A673 (cell line): ENCODE data around the gene TPD52L2. TPM values are rescaled to one million over a fixed set of nuclear protein-coding genes. Genes with fewer than 3 reads are reported as not detected.

Source experiments
- BruUV-seq: library from RNA; stranded (reverse); fragments of 400-500 nt; replicated peaks from 2 replicates; lab custom pipeline; 2021; lab: Mats Ljungman, UMichigan
- CTCF ChIA-PET: fragments of 300-600 bp; sonication (Branson Sonifier 250); formaldehyde crosslinking; loops from one replicate; lab custom pipeline; 2022; ENCODE audit warnings: antibody characterized with exemption; lab: Charles Lee
- POLR2A ChIA-PET: fragments of 300-600 bp; sonication (Branson Sonifier 250); formaldehyde crosslinking; loops from one replicate; lab custom pipeline; 2022; ENCODE audit warnings: antibody characterized with exemption; ENCODE audit not compliant: low non-redundant PET; lab: Charles Lee
- DNase-seq: peaks from one replicate; pipeline ENCODE4 v3.0.0-alpha.2; 2015; ENCODE audit warnings: low spot score
- H3K27ac ChIP-seq: fragments of 200-600 bp; sonication (generic); 2 replicates; pipeline ENCODE4 v1.5.1; 2016; ENCODE audit warnings: mixed run types, low read depth, mild to moderate bottlenecking, mixed read lengths, antibody characterized with exemption, low read length; ENCODE audit not compliant: poor library complexity, severe bottlenecking
- H3K27me3 ChIP-seq: fragments of 200-600 bp; sonication (generic); replicated peaks from 2 replicates; pipeline ENCODE4 v1.6.1; 2017; ENCODE audit warnings: mixed run types, low read depth, mild to moderate bottlenecking, mixed read lengths, antibody characterized with exemption, low read length; ENCODE audit not compliant: insufficient read depth, poor library complexity
- H3K36me3 ChIP-seq: fragments of 200-600 bp; sonication (generic); 2 replicates; pipeline ENCODE4 v1.6.1; 2016; ENCODE audit warnings: mixed run types, mild to moderate bottlenecking, mixed read lengths, antibody characterized with exemption, low read length; ENCODE audit not compliant: insufficient read depth, poor library complexity, severe bottlenecking
- H3K4me1 ChIP-seq: fragments of 200-600 bp; sonication (generic); 2 replicates; pipeline ENCODE4 v1.6.1; 2017; ENCODE audit warnings: mixed run types, mild to moderate bottlenecking, mixed read lengths, antibody characterized with exemption, low read length; ENCODE audit not compliant: insufficient read depth, poor library complexity, severe bottlenecking
- H3K4me3 ChIP-seq: fragments of 200-600 bp; sonication (generic); 2 replicates; pipeline ENCODE4 v1.5.1; 2016; ENCODE audit warnings: low read depth, mixed run types, mild to moderate bottlenecking, mixed read lengths, low read length; ENCODE audit not compliant: poor library complexity, severe bottlenecking
- H3K9me3 ChIP-seq: fragments of 200-600 bp; sonication (generic); 2 replicates; pipeline ENCODE4 v1.6.1; 2016; ENCODE audit warnings: mixed run types, low read depth, mild to moderate bottlenecking, mixed read lengths, antibody characterized with exemption, low read length; ENCODE audit not compliant: poor library complexity, severe bottlenecking
- EZH2 ChIP-seq: fragments of 200-600 bp; sonication (generic); IDR thresholded peaks from 2 replicates; pipeline ENCODE4 v1.6.1; 2017; ENCODE audit warnings: borderline replicate concordance, low read depth, mild to moderate bottlenecking, mixed read lengths, antibody characterized with exemption, low read length; ENCODE audit not compliant: poor library complexity, severe bottlenecking
- intact Hi-C: fragments of 100-400 bp; cut with micrococcal nuclease; formaldehyde crosslinking; loops from one replicate; pipeline ENCODE4 v1.10.0; 2022; ENCODE audit not compliant: unreplicated experiment
- total RNA-seq: library from RNA; stranded (reverse); gene quantifications from 2 replicates; pipeline ENCODE4 v1.2.3, GENCODE V29; 2021
- TF ChIP-seq, protein P1 (sequence below): fragments of 300-800, 200-600 bp; sonication (generic); conservative IDR thresholded peaks from 2 replicates; pipeline ENCODE4 v1.5.1; 2017; ENCODE audit warnings: low read depth, mild to moderate bottlenecking, antibody characterized with exemption, low read length, moderate library complexity, mixed read lengths

TPD52L2 gene
- total RNA-seq, 1 experiment from 2014 or later: 89.9 TPM

DNA sequence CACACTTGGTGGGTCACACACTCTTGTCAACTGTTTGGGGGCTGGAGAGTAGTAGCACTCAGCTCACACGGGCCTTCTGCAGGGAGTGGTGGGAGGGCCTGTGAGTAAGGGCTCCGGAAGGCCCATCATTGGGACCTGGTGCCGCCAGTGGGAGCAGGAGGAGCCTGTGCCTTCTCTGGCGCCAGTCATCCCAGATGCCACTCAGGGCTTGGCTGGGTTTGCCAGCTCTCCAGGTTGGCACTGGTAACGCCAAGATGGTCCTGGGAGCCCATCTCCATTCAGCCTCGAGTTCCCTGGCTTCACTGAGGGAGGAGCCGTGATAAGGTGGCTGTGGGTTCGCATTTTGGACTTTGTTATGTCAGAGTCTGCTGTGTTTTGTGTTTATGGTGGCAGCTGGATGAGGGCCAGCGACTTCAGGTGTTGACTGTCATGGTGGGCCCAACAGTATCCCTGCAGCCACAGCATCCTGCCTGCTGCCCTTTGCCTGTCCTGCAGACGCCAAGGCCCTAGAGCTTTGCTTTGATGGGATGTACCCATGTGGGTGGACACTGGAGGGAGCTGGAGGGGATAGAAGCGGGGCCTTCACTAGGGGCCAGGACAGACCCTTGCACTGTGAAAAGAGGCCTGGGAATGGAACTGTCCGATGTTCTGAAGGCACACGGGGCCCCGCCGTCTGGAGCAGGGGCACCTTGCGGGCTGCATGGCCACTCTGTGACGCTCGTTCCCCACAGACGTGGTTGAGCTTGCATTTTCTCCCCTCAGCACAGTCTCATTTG is 16.6 kb downstream of the TPD52L2 start:
- Histone ChIP-seq H3K27me3 (no peaks in the 10 kb centered on the region), H3K27ac (no peak overlapping the region), H3K4me3 (no peak overlapping the region), H3K4me1 (no peaks in the 10 kb centered on the region), H3K9me3 (no peaks in the 10 kb centered on the region), H3K36me3 (peaks cover 9% of the 10 kb centered on the region)
- DNase-seq: no peak
- POLR2A ChIA-PET: no interaction called here
- BruUV-seq: no TSS peak
- intact Hi-C loops: no loop called here
- TF ChIP-seq EZH2: no peak
- TF ChIP-seq, protein P1, sequence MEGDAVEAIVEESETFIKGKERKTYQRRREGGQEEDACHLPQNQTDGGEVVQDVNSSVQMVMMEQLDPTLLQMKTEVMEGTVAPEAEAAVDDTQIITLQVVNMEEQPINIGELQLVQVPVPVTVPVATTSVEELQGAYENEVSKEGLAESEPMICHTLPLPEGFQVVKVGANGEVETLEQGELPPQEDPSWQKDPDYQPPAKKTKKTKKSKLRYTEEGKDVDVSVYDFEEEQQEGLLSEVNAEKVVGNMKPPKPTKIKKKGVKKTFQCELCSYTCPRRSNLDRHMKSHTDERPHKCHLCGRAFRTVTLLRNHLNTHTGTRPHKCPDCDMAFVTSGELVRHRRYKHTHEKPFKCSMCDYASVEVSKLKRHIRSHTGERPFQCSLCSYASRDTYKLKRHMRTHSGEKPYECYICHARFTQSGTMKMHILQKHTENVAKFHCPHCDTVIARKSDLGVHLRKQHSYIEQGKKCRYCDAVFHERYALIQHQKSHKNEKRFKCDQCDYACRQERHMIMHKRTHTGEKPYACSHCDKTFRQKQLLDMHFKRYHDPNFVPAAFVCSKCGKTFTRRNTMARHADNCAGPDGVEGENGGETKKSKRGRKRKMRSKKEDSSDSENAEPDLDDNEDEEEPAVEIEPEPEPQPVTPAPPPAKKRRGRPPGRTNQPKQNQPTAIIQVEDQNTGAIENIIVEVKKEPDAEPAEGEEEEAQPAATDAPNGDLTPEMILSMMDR: no peak
- CTCF ChIA-PET: no interaction called here

DNA sequence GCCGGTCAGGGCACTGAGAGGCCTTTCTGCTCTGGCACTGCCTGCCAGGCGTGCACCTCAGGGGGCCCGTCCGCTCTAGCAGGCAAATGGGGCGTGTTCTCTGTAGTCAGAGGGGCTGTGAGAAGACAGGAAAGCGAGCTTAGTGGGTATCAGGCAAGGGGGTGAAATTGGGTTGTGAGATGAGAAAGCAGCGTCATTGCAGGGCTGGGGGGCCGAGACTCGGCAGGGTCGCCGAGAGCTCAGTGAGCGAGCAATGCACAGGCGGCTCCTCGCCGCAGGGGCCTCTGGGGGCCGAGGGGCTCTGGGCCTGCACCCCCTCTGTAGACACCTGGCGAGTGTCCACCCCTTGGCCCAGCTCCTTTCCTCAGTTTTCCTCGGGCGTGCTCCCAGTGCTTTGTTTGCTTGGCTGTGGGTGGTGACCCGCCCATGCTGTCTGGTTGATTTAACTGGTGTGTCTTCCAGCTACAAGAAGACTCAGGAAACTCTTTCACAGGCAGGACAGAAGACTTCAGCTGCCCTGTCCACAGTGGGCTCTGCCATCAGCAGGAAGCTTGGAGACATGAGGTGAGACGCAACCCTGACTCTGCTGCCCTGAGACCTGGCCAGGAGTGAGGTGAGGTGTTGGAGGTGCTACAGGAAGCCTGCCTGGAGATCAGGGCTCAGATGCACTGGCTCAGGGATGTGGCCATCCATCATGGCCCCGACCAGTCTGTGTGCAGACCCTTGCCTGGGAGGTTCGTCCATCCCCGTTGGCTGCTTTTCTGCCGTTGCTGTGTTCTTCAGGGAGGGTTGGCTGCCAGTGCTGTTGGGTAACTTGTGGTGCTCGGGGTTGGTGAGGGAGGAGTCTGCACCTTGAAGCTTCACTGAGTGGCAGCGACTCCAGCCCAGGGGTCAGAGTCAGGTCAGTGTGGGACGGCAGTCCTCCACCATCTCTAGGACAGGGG is 17.5 kb downstream of the TPD52L2 start:
- BruUV-seq: no TSS peak
- POLR2A ChIA-PET: no interaction called here
- intact Hi-C loops: no loop called here
- H3K4me1 ChIP-seq: no peaks in the 10 kb centered on the region
- H3K36me3 ChIP-seq: peaks cover 14% of the 10 kb centered on the region
- no peaks in the 10 kb centered on the region for H3K9me3 ChIP-seq
- no peak overlapping the region for H3K4me3 ChIP-seq
- CTCF ChIA-PET: no interaction called here
- TF ChIP-seq, protein P1: no peak
- no peak for TF ChIP-seq EZH2
- no peak overlapping the region for H3K27ac ChIP-seq
- no peaks in the 10 kb centered on the region for H3K27me3 ChIP-seq
- no peak for DNase-seq

DNA sequence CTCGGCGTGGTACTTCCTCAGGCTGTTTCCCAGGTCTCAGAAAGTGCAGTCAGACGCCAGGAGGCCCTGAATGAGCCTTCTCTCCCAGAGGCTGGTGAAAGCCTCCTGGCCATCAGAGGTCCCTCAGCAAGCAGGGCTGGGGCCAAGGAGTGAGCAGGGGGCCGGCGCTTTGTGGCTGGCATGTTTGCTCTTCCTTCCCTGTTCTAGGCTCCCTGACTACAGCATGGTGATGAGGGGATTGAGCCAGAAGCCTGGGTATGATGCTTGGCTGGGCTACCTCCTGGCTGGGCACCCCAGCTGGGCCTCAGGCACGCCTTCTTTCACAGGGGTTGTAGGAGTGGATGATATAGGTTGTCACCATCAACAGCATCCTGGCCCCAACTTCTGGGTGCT is 18.1 kb downstream of the TPD52L2 start:
- H3K4me1 ChIP-seq: no peaks in the 10 kb centered on the region
- intact Hi-C loops: no loop called here
- ChIA-PET CTCF (no interaction called here), POLR2A (no interaction called here)
- H3K27ac ChIP-seq: no peak overlapping the region
- no peak for DNase-seq
- no peaks in the 10 kb centered on the region for H3K9me3 ChIP-seq
- H3K36me3 ChIP-seq: peaks cover 12% of the 10 kb centered on the region
- H3K4me3 ChIP-seq: no peak overlapping the region
- no peaks in the 10 kb centered on the region for H3K27me3 ChIP-seq
- TF ChIP-seq EZH2: no peak
- TF ChIP-seq, protein P1: no peak
- no TSS peak for BruUV-seq
